Spleen (tissue), 7 donors: ENCODE data around the gene SEMA3A.

Experiments
- CTCF ChIP-seq, 11 experiments: fragments of 200-600 bp in 7 of 11; fragments of 450-650 bp in 4 of 11; sonication (generic) in 4 of 11; IDR thresholded peaks in 8 of 11; conservative IDR thresholded peaks in 3 of 11; 1 replicate in 7 of 11; 2 replicates in 4 of 11; pipeline versions ENCODE4 v1.4.0 to v1.8.0; 2016 to 2021; ENCODE audit warnings: antibody characterized with exemption in 11 of 11, inconsistent platforms in 4 of 11, mild to moderate bottlenecking in 1 of 11
- POLR2A ChIP-seq, 3 donors: fragments of 450-650 bp; IDR thresholded peaks; one replicate each; pipeline ENCODE4 v1.5.1; 2017; ENCODE audit warnings: antibody characterized with exemption in 3 of 3, mild to moderate bottlenecking in 1 of 3
- donor health status: DM: no; HTN: no; CAD: no; lungs with moderate emphysema.
- donor health status: DM: no; HTN: no; CAD: no.
- donor health status: DM: no; HTN: no; CAD: no.

- TF ChIP-seq POLR2A (IDR thresholded peaks at IDR 0.05) (no peak), CTCF (IDR thresholded peaks at IDR 0.05 in 8 of 11, conservative IDR thresholded peaks at IDR 0.05 in 3 of 11) (no peak)
These were observed 17.9 kb downstream of the SEMA3A start for GRCh38 chr7:84176716-84177115.
